Psoas muscle (tissue), 7 donors: Measurements from ENCODE around the gene ZNF853. TPM values are rescaled to one million over a fixed set of nuclear protein-coding genes. Genes with fewer than 3 reads are reported as not detected.

Experiments used
- polyA plus RNA-seq, 3 donors: library from polyadenylated mRNA; stranded (reverse); fragments of 200-250 nt; gene quantifications; one replicate each; pipeline ENCODE4 v1.2.3, GENCODE V29; 2013
- total RNA-seq, 4 donors: library from RNA; stranded (reverse); fragmentation: NEBNext Ultra II Directional in 2 of 4; extraction: Animal tissue kit (Norgen Biotek cat#: 25700) in 2 of 4; gene quantifications; one replicate each; pipeline versions ENCODE4 v1.2.1 to v1.2.4, GENCODE V29; 2021 to 2023
- donor health status: healthy with polysubstance abuse.
- donor health status: DM: no; HTN: no; CAD: no; lungs with moderate emphysema.
- donor health status: Bipolar disorder and iron deficiency.
- donor health status: healthy.
- donor health status: DM: no; HTN: no; CAD: no.
- donor health status: DM: no; HTN: no; CAD: no.
- donor health status: DM: yes; HTN: yes; CAD: no.

ZNF853 gene
- total and polyA plus RNA-seq, 7 donors, result 4.4 to 10.5 (median 7.8) TPM

Other genes with a start within 250 kb of the ZNF853 start
- gene RAC1, start 241.1 kb upstream of the ZNF853 start, total RNA-seq, result 100 to 1,000 TPM; 141 to 189 (median 175) TPM
- 100 to 1,000 TPM; 167 to 284 (median 238) TPM for gene RAC1, start 241.1 kb upstream of the ZNF853 start, polyA plus RNA-seq
- 10 to 100 TPM in 3 of 4 donors, 1 to 10 TPM in 1; 9.2 to 16.8 (median 12.8) TPM for gene DAGLB, start 167.7 kb upstream of the ZNF853 start, total RNA-seq
- gene DAGLB, start 167.7 kb upstream of the ZNF853 start, polyA plus RNA-seq, result 10 to 100 TPM; 10.6 to 23.8 (median 12.1) TPM
- 10 to 100 TPM; 29.6 to 47.9 (median 42.6) TPM for gene KDELR2, start 131.5 kb upstream of the ZNF853 start, total RNA-seq
- gene KDELR2, start 131.5 kb upstream of the ZNF853 start, polyA plus RNA-seq, result 10 to 100 TPM; 31.9 to 69.7 (median 51.5) TPM
- gene GRID2IP, start 64.1 kb upstream of the ZNF853 start, total RNA-seq, result under 1 TPM in 1 of 4 donors, not detected in 3; 0.06 TPM
- gene GRID2IP, start 64.1 kb upstream of the ZNF853 start, polyA plus RNA-seq, result under 1 TPM in 2 of 3 donors, not detected in 1; 0.01 to 0.03 TPM
- gene ZDHHC4, start 38.2 kb upstream of the ZNF853 start, total RNA-seq, result 10 to 100 TPM; 46.7 to 60.1 (median 56.1) TPM
- gene ZDHHC4, start 38.2 kb upstream of the ZNF853 start, polyA plus RNA-seq, result 100 to 1,000 TPM in 1 of 3 donors, 10 to 100 TPM in 2; 60.0 to 112 (median 78.1) TPM
- 10 to 100 TPM; 14.1 to 26.3 (median 21.3) TPM for gene INTS15, start 25.6 kb upstream of the ZNF853 start, total RNA-seq
- 10 to 100 TPM; 20.3 to 46.0 (median 25.6) TPM for gene INTS15, start 25.6 kb upstream of the ZNF853 start, polyA plus RNA-seq
- 10 to 100 TPM; 13.9 to 21.7 (median 19.2) TPM for gene ZNF316, start 21.7 kb downstream of the ZNF853 start, total RNA-seq
- gene ZNF316, start 21.7 kb downstream of the ZNF853 start, polyA plus RNA-seq, result 10 to 100 TPM in 2 of 3 donors, 1 to 10 TPM in 1; 9.4 to 17.8 (median 12.7) TPM
- gene ZNF12, start 91.3 kb downstream of the ZNF853 start, total RNA-seq, result 10 to 100 TPM in 2 of 4 donors, 1 to 10 TPM in 2; 7.6 to 13.6 (median 11.0) TPM
- gene ZNF12, start 91.3 kb downstream of the ZNF853 start, polyA plus RNA-seq, result 10 to 100 TPM in 1 of 3 donors, 1 to 10 TPM in 2; 5.1 to 13.5 (median 7.7) TPM
- gene RSPH10B2, start 138.5 kb downstream of the ZNF853 start, total RNA-seq, result under 1 TPM; 0.20 to 0.79 (median 0.59) TPM
- under 1 TPM in 2 of 3 donors, not detected in 1; 0.13 to 0.27 TPM for gene RSPH10B2, start 138.5 kb downstream of the ZNF853 start, polyA plus RNA-seq
- 10 to 100 TPM; 19.9 to 28.1 (median 24.1) TPM for gene CCZ1B, start 210.7 kb downstream of the ZNF853 start, total RNA-seq
- gene CCZ1B, start 210.7 kb downstream of the ZNF853 start, polyA plus RNA-seq, result 10 to 100 TPM; 14.5 to 19.2 (median 16.0) TPM